HK-2 (cell line): ENCODE measurements around the gene TMEM101.
"Not testable (repeated sequence)": the region's sequence is repeated elsewhere in the genome, so short reads cannot be mapped to it uniquely, and the experiment has no call there.

Source experiments
- DNase-seq: peaks from one replicate; pipeline ENCODE4 v3.0.0-alpha.2; 2018; ENCODE audit not compliant: unreplicated experiment

TMEM101 gene

GRCh38 chr17:44000141-44000860, 14.5 kb downstream of the TMEM101 start:
- no peak for DNase-seq

GRCh38 chr17:43999024-43999423, 15.7 kb downstream of the TMEM101 start:
- DNase-seq = no peak

- DNase-seq = no peak
Measured at GRCh38 chr17:43998552-43998951, 16.2 kb downstream of the TMEM101 start.

- not testable (repeated sequence) for DNase-seq
Measured at GRCh38 chr17:43997180-43997579, 17.6 kb downstream of the TMEM101 start.

GRCh38 chr17:43995150-43995471, 19.7 kb downstream of the TMEM101 start:
- no peak for DNase-seq

- DNase-seq = peak; percentile 70
Measured at GRCh38 chr17:43994272-43995149, 20.3 kb downstream of the TMEM101 start.

- DNase-seq = no peak
Measured at GRCh38 chr17:43992641-43993040, 22.1 kb downstream of the TMEM101 start.

- DNase-seq = no peak
Measured at GRCh38 chr17:43988301-43988700, 26.5 kb downstream of the TMEM101 start.

GRCh38 chr17:43987131-43988021, 27.4 kb downstream of the TMEM101 start:
- DNase-seq = no peak

GRCh38 chr17:43986225-43986981, 28.4 kb downstream of the TMEM101 start:
- DNase-seq = no peak

- no peak for DNase-seq
Measured at GRCh38 chr17:43984521-43984920, 30.2 kb downstream of the TMEM101 start.

GRCh38 chr17:43983515-43984411, 31.0 kb downstream of the TMEM101 start:
- DNase-seq = no peak

GRCh38 chr17:43983196-43983514, 31.6 kb downstream of the TMEM101 start:
- no peak for DNase-seq

GRCh38 chr17:43982171-43982570, 32.6 kb downstream of the TMEM101 start:
- DNase-seq = no peak

GRCh38 chr17:43979671-43980070, 35.1 kb downstream of the TMEM101 start:
- no peak for DNase-seq

- no peak for DNase-seq
Measured at GRCh38 chr17:43979011-43979410, 35.8 kb downstream of the TMEM101 start.

- DNase-seq = no peak
Measured at GRCh38 chr17:43978078-43978477, 36.7 kb downstream of the TMEM101 start.

GRCh38 chr17:43976963-43977837, 37.6 kb downstream of the TMEM101 start:
- DNase-seq = no peak

GRCh38 chr17:43975898-43976297, 38.9 kb downstream of the TMEM101 start:
- DNase-seq = no peak
